Adrenal gland (tissue), 5 donors: ENCODE data around the gene ATXN7L1.

Source experiments
- CTCF ChIP-seq, 6 experiments: fragments of 450-650 bp in 4 of 6; fragments of 200-600 bp in 2 of 6; sonication (generic) in 1 of 6; IDR thresholded peaks; 1 replicate in 5 of 6; 2 replicates in 1 of 6; pipeline versions ENCODE4 v1.5.1 to v1.8.0; 2016 to 2021; ENCODE audit warnings: antibody characterized with exemption in 6 of 6, mild to moderate bottlenecking in 2 of 6, moderate library complexity in 1 of 6
- POLR2A ChIP-seq, 2 donors: fragments of 450-650 bp; IDR thresholded peaks; one replicate each; pipeline ENCODE4 v1.6.1; 2017; ENCODE audit warnings: antibody characterized with exemption in 2 of 2, mild to moderate bottlenecking in 2 of 2, moderate library complexity in 1 of 2
- donor health status: DM: no; HTN: no; CAD: no.

- TF ChIP-seq CTCF (IDR thresholded peaks at IDR 0.05) (peak; percentile 38 to 66 (median 57)), POLR2A (IDR thresholded peaks at IDR 0.05) (no peak)
These were observed 219.4 kb downstream of the ATXN7L1 start for GRCh38 chr7:105656922-105657521.
